ENCODE measurements around the gene PRPF18.
"Not testable (repeated sequence)": the region's sequence is repeated elsewhere in the genome, so short reads cannot be mapped to it uniquely, and the experiment has no call there.

Gene PRPF18, protein sequence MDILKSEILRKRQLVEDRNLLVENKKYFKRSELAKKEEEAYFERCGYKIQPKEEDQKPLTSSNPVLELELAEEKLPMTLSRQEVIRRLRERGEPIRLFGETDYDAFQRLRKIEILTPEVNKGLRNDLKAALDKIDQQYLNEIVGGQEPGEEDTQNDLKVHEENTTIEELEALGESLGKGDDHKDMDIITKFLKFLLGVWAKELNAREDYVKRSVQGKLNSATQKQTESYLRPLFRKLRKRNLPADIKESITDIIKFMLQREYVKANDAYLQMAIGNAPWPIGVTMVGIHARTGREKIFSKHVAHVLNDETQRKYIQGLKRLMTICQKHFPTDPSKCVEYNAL

DNA sequence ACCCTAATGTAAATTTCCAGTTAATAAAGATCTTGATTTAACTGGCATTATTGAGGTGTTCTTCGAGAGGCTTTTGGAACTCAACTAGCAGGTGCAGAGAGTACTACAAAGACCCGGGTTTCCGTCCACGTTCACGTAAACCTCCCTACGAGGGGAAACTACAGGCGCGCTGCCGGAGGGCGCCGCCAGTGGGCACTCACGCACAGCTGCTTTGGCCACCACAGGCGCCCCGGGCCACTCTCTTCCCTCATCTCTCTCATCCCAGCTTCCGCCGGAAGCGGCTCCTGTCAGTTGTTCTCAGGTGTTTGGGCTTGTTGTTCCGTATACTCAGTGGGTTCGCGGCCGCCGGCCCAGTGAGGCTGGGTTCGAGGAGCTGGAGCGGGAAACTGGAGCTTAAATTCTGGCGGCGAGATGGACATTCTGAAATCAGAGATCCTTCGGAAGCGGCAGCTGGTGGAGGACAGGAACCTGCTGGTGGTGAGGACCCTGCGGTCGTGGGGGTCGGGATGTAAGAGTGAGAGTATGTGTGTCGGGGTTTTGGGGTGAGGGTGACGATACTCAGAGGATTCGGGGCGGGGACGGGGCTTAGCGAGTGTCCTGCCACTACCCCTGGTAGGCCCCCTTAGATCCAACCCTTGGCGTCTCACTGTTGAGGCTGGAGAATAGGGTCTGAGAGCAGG lies at the start of gene PRPF18:
TSS of gene PRPF18 (plus strand) at position 290 of the 680 bp plus-strand sequence. CDS start at position 412, 122 bp downstream.
- DNase-seq (ENCODE audit: extremely low read depth in 1 of 2, low read depth in 1 of 2): peak; percentile 90 to 91

DNA sequence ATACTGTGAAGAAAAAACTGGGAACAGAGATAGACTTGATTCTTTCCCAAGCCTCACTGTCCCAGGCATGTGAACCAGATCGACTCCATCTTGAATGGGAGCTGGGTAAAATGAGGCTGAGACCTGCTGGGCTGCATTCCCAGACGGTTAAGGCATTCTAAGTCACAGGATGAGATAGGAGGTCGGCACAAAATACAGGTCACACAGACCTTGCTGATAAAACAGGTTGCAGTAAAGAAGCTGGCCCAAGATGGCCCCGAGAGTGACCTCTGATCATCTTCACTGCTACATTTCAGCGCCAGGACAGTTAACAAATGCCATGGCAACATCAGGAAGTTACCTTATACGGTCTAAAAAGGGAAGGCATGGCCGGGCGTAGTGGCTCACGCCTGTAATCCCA lies 48.8 kb upstream of the PRPF18 start:
- not testable (repeated sequence) for DNase-seq (ENCODE audit: extremely low read depth in 1 of 2, low read depth in 1 of 2)

DNA sequence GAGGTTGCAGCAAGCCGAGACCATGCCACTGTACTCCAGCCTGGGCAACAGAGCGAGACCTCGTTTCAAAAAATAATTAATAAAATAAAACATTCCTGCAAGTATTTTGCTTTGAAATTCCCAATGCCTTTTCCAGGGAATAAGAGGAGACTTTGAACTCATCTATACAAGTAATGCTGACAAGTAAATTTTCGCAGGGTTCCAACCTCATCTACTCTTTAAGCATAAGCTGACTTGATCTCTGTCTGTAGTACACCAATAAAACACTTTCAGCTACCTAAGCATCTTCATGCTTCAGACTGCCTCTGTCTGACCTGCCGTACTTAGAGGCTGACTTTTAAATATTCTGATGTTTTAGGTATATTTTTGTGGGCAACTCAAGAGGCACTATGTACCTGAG lies 44.2 kb upstream of the PRPF18 start:
- DNase-seq (ENCODE audit: extremely low read depth in 1 of 2, low read depth in 1 of 2): no peak

DNA sequence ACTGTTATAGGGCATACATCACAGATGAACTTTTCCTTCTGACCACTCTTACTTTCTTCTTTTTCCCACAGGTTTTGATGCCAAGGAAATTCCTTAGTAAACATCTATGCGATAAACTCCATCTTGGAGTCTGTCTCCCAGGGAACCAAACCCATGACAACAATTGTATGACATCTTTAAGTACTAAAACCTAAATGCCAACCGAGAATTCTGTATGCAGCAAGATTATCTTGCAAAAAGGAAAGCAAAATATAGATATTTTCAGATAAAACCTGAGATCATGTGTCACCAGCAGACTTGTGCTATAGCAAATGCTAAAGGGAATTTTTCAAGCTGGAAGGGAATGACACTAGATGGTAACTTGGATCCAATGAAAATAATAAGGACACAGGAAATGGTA lies 36.0 kb upstream of the PRPF18 start:
- no peak for DNase-seq (ENCODE audit: extremely low read depth in 1 of 2, low read depth in 1 of 2)

DNA sequence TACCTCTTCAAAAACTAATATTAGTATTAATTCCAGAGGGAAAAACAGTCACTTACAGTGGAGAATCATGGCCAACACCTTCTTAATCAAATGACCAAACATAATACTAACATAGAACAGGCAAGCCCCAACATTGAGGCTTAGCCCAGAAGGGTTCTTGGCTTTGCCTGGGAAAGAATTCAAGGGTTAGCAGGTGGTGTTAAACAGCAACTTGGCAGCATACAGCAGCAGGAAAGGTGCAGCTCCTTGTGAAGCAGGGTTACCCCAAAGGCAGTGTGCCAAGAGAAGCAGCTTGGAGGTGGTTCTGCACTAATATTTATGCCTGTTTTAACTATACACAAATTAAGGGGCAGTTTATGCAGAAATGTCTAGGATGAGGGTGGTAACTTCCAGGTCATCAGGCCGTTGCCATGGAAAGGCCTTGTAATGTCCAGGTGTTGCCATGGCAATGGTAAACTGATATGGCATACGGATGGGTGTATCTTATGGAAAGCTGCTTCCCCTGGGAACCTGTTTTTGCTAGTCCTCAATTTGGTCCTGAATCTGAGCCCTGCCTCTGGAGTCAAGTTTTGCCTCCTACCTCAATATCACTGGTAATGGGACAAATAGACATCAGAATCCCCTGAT lies 30.8 kb upstream of the PRPF18 start:
- DNase-seq (ENCODE audit: extremely low read depth in 1 of 2, low read depth in 1 of 2): no peak

DNA sequence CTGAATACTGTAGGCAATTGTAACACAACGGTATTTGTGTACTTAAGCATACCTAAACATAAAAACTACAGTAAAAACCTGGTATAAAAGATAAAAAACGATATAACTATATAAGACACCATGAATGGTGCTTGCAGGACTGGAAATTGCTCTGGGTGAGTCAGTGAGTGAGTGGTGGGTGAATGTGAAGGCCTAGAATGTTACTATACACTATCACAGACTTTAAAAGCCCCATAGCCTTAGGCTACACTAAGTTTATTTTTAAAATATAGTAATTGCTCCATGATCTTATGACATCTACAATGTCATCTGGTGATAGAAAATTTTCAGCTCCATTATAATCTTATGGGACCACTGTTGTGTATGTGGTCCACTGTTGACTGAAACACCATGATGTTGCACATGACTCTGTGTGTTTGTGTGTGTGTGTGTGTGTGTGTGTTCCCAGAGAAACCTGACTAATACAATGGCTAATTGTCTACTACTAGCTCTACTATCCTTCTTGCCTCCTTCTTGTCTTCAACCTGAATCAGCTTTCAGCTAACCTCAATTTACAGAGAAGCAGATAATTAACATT lies 27.6 kb upstream of the PRPF18 start:
- no peak for DNase-seq (ENCODE audit: extremely low read depth in 1 of 2, low read depth in 1 of 2)

DNA sequence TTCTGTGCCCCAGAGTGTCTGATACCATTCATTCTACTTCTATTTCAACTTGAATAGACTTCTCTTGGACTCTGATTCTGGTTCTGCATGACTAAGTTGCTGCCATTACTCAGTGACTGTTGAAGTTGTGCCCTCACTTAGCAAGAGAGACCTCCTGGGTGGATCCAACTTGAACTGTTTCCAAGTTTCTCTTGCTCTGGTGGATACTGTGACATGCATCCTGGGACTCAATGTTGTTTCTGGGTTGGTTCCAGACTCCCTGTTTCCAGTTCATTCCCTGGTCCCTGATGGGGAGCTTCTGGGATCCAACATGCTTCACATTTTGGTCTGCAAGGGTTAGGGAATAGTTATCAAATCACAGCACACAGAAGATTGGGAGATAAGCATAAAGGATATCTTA lies 26.2 kb upstream of the PRPF18 start:
- DNase-seq (ENCODE audit: extremely low read depth in 1 of 2, low read depth in 1 of 2): no peak

DNA sequence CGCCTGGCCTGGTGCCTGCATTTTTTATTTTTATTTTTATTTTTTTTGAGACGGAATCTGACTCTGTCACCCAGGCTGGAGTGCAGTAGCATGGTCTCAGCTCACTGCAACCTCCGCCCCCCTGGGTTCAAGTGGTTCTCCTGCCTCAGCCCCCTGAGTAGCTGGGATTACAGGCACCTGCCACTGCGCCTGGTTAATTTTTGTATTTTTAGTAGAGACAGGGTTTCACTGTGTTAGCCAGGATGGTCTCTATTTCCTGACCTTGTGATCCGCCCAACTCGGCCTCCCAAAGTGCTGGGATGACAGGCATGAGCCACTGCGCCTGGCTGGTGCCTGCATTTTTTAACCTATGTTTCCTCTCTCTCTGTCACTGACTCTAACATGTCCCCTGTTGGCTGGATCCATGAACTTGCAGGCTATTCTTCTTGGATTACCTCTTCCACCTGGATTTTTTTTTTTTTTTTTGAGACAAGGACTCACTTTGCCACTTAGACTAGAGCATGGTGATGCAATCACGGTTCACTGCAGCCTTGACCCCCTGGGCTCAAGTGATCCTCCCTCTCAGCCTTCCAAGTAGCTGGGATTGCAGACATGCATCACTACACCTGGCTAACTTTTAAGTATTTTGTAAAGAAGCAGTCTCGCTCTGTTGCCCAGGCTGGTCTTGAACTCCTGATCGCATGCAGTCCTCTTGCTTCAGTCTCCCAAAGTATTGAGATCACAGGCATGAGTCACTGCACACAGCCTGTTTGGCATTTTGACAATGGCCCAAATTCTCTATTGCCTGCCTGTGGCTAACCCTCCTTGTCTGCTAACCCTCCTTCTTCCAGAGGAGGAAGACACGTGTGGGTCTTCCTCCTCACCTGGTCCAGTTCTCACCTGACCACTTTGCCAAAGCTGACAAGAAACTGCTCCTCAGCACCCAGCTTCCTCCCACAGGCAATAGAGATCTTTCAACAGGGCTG lies 23.0 kb upstream of the PRPF18 start:
- DNase-seq (ENCODE audit: extremely low read depth in 1 of 2, low read depth in 1 of 2): no peak

DNA sequence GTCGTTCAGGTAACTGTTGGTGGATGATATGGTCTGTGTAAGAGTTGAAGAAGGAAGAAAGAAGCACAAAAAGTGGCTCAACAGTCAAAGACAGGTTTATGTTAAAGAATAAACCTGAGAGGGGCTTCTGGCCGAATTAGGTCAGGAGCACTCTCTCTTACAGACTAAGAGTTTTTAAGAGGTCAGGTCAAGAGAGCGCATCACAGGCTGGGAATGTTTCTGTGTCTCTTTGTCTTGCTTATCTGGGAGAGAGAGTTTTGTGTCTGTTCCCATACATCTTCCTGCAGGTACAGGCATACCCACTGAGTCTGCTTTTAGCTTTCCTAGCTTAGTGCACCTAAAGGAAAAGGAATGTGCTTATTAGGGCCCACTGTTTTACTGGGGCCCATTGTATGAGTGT lies 22.2 kb upstream of the PRPF18 start:
- no peak for DNase-seq (ENCODE audit: extremely low read depth in 1 of 2, low read depth in 1 of 2)

DNA sequence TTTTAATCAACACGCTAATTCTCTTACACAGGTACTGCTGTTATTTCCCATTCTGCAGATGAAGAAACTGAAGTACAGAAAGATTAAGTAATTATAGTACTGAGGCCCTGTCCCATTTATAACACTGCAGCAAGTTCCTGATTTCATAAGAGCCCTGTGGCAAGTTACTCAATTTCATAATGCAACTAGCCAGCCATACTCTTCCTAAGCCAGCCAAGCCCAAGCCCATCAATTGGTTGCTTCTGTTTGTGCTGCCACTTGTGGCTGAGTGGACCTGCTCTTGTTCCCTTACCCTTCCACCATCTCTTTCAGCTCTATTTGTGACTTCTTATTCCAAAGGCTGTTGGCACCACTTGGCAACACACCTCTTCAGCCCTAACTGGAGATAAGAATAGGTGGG lies 19.7 kb upstream of the PRPF18 start:
- no peak for DNase-seq (ENCODE audit: extremely low read depth in 1 of 2, low read depth in 1 of 2)

DNA sequence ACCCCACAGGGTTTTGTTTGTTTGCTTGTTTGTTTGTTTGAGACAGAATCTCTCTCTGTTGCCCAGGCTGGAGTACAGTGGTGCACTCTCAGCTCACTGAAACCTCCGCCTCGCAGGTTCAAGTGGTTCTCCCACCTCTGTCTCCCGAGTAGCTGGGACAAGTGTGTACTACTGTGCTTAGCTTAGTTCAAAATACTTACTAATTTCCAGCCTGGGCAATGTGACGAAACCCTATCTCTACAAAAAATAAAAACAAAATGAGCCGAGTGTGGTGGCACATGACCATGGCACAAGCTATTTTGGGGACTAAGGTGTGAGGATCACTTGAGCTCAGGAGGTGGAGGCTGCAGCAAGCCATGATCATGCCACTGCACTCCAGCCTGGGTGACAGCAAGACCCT lies 15.2 kb upstream of the PRPF18 start:
- DNase-seq (ENCODE audit: extremely low read depth in 1 of 2, low read depth in 1 of 2): no peak

DNA sequence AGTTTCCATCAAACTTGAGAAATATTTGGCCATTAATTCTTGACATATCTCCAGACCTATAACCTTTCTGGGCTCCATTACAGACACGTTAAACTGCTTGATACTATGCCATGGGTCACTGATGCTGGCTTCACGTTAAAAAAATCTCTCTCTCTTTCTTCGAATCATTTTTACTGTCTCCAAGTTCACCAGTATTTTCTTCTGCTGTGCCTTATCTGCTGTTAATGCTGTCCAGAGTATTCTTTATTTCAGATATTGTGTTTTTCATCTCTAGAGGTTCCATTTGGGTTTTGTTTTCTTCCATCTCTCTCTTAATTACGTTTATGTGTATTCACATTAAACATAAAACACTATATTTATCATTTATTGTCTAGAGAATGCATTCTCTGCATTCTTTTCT lies 12.8 kb upstream of the PRPF18 start:
- DNase-seq (ENCODE audit: extremely low read depth in 1 of 2, low read depth in 1 of 2): no peak

DNA sequence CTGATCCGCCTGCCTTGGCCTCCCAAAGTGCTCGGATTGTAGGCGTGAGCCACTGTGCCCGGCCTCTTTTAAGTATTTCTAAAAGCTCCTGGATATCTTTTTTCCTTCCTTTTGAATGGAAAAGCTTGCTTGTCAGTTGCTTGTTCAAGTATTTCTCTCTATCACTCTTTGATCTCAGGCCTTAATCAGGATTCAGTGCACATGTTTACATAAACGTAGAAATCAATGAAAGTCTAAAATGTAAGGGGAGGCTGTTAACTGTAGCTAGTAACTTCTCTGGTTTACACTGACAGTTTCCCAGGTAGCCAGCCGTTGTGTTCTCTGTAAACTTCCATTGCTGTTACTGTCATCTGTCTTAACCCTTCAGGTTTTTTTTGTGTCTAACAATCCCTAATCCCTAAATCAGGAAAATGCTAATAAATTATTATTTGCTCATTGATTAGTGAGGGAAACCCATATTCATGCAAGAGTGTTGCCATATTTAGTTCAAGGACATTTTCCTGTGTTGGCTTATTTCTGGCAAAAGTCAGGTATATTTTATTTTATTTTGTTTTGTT lies 1.5 kb upstream of the PRPF18 start:
- DNase-seq (ENCODE audit: extremely low read depth in 1 of 2, low read depth in 1 of 2): no peak

DNA sequence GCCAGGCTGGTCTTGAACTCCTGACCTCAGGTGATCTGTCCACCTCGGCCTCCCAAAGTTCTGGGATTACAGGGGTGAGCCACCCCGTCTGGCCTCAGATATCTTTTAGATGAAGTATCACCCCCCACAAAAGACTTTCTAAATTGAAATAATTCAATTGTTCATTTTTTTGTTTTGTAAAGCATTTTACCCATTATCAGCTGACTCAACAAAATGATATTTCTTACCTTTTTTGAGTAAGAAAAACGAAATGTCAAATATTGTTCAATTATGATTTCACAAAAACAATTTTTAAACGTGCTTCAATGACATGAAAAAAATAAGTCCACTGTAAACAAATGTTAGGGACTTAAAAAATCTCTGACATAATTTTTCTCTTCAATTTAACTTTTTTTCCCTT lies 822 bp upstream of the PRPF18 start:
- no peak for DNase-seq (ENCODE audit: extremely low read depth in 1 of 2, low read depth in 1 of 2)

DNA sequence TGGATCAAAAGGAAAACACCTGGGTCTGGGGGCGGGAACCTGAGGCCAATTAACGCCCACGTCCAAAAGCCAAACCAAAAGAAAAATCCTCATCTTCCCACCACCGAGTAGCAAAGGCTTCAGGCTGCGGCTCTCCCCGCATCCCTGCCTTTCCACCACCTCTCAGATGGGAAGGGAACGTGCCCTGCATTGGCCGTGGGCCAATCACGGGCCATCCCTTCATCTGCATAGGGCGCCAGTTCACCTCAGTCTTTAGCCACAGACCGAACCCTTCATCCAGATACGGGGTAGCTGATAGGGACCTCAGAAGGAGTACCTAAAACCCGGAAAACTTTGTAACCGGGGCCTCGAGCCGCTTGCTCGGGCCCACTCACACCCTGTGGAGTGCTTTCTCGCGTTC lies 626 bp downstream of the PRPF18 start:
- DNase-seq (ENCODE audit: extremely low read depth in 1 of 2, low read depth in 1 of 2): no peak

DNA sequence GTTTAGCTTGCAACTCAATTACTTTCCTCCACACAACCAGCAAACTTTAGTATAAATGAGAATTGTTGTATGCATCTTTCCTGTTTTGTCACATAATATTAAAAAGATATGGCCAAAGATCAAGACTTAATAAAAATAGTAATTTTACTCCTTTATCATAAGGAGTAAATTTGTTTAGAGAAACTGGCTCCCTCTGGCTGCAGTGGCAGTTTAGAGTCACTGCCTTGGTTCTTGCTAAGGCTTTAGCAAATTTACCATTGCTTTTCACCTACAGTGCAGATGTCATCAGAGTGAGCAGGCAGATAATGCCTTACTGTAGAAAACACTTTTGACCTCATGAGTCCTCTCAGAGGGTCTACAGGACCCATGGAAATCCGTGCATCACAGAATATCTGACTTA lies 2.6 kb downstream of the PRPF18 start:
- no peak for DNase-seq (ENCODE audit: extremely low read depth in 1 of 2, low read depth in 1 of 2)

DNA sequence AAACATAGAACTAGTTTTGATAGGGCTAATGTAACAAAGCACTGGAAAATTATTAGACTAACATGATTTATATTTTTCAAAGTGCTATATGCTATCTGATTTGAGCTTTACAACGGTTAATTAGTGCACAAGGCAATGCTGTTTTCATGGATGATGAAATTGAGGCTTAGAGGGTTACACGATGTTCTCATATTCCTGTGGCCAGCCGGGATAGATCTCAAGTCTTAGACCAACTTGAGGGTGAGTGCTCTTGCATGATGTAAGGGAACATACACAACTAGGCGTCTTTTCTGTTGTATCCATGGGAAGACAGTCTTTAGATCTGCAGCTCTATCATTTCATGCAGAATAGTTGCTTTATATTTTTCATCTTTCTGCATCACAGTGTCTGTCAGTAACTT lies 4.1 kb downstream of the PRPF18 start:
- no peak for DNase-seq (ENCODE audit: extremely low read depth in 1 of 2, low read depth in 1 of 2)

DNA sequence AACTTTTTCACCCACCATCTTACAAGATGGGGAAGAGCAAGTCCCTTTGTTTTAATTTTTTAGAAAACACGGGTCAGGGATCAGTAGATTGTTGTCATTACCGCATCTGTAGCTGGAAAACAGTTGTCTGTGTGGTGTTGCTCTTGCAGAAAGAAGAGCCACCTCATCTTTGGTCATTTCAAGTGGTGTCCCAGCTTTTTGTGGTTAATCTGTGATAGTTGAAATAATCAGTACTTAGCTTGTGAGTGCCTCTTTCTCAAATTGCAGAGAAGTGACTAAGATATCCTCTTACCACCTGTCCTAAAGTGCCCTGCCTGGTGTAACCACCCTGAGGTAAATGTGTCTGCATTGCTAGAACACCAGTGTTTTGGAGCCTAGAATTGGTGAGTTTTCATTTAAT lies 5.5 kb downstream of the PRPF18 start:
- DNase-seq (ENCODE audit: extremely low read depth in 1 of 2, low read depth in 1 of 2): no peak

DNA sequence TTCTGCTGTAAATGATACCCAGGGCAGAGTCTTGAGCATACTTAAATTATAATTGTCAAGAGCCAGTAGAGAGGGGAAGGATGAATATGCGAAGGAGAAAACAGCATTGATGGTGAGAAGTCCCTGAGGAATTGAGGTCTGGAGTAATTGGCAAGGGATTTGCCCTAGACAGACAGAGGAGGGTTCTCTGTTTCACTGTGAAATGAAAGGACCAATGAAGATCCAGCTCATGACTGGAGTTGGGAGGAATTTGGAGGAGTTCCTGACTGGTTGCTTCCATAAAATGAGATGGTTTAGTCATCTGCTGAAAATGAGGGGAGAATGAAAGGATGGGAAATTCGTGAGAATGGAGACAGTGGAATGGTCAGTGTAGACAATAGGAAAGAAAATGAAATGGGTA lies 6.8 kb downstream of the PRPF18 start:
- DNase-seq (ENCODE audit: extremely low read depth in 1 of 2, low read depth in 1 of 2): no peak

DNA sequence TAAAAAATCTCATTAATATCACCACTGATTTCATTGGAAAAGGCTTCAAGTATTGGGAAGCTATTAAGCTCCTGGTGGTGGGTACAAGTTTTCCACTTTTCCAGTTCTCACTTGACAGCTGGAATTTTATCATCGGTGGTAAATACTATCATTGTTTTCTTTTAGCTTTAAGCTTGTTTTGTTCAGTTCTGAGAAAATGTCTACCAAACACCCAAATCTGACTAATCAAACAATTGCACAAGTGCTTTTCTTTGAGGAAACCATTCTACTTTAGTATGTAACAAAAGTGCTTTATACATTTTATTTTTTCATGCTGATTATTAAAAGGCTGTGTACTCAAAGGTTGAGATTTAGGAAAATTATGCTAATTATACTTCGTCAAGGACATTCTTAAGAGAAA lies 7.9 kb downstream of the PRPF18 start:
- no peak for DNase-seq (ENCODE audit: extremely low read depth in 1 of 2, low read depth in 1 of 2)
